Activated naive CD8-positive, alpha-beta T cell treated with anti-CD3 and anti-CD28 coated beads for 36 hours (primary cell): ENCODE data around the gene PRRT3. TPM values are rescaled to one million over a fixed set of nuclear protein-coding genes. Genes with fewer than 3 reads are reported as not detected.
"Not testable (repeated sequence)": the region's sequence is repeated elsewhere in the genome, so short reads cannot be mapped to it uniquely, and the experiment has no call there.

ENCODE experiments used
- DNase-seq: peaks from one replicate; pipeline ENCODE4 v3.0.0; 2021
- H3K27ac Mint-ChIP-seq: one replicate; pipeline ENCODE4 v1.8.0; 2022; ENCODE audit warnings: mild to moderate bottlenecking, moderate library complexity, mixed read lengths
- H3K27me3 Mint-ChIP-seq: one replicate; pipeline ENCODE4 v1.8.0; 2022; ENCODE audit warnings: mild to moderate bottlenecking, mixed read lengths
- H3K36me3 Mint-ChIP-seq: one replicate; pipeline ENCODE4 v1.8.0; 2021; ENCODE audit warnings: mild to moderate bottlenecking, mixed read lengths
- H3K4me1 Mint-ChIP-seq: one replicate; pipeline ENCODE4 v1.8.0; 2021; ENCODE audit warnings: mixed read lengths
- H3K4me3 Mint-ChIP-seq: one replicate; pipeline ENCODE4 v1.8.0; 2022; ENCODE audit warnings: mild to moderate bottlenecking, moderate library complexity, mixed read lengths
- H3K9me3 Mint-ChIP-seq: one replicate; pipeline ENCODE4 v1.8.0; 2022; ENCODE audit warnings: mixed read lengths
- total RNA-seq, 2 experiments: library from RNA; stranded (reverse); gene quantifications; one replicate each; pipeline ENCODE4 v1.2.3, GENCODE V29; 2021

The PRRT3 gene
- total RNA-seq, 2 experiments from 2014 or later = 8.0 to 8.6 TPM

DNA sequence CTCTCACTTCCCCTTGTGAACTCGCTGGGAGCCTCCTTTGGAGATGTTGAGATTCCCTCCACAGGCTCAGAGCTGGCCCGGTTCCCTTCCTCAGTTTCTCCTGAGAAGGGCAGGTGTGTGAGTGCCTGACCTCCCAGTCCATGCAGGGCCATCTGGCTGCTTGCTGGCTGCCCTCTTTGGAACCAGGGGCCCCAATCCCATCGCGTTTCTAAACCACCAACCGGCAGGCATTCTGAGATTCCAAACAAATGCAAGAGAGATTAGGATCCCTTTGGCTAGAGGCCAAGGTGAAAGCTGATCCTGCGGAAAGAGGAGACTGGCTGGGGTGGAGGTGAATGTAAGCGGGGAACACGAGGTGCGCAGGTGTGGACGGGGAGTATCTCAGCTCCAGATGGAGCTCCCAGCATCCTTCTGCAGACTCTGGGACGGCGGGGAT is 2.9 kb upstream of the PRRT3 start:
- no peaks in the 10 kb centered on the region for H3K27me3 Mint-ChIP-seq
- peaks cover 3% of the 10 kb centered on the region for H3K36me3 Mint-ChIP-seq
- H3K4me1 Mint-ChIP-seq = peaks cover 16% of the 10 kb centered on the region
- H3K4me3 Mint-ChIP-seq = no peak overlapping the region
- H3K9me3 Mint-ChIP-seq = no peaks in the 10 kb centered on the region
- no peak for DNase-seq
- H3K27ac Mint-ChIP-seq = no peak overlapping the region

DNA sequence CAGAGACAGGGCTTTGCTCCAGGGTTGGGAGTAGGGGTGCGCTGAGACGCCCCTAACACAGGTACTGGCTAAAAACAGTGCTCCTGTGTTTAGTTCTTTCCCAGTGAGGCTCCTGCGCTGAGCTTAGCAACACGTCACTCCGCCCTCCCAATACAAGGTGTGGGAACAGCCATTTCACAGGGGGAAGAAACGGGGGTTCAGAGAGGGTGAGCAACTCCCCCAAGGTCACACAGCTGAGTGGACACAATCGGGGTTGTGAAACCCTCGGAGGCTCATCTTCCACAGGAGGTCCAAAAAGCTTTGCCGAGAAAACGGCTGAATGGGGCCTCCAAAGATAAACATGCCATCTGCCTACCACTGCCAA is 628 bp downstream of the PRRT3 start:
- Mint-ChIP-seq H3K9me3 (no peaks in the 10 kb centered on the region), H3K27ac (peak overlapping the region; percentile 65), H3K36me3 (peaks cover 3% of the 10 kb centered on the region), H3K4me3 (peak overlapping the region; percentile 85), H3K27me3 (no peaks in the 10 kb centered on the region), H3K4me1 (peaks cover 11% of the 10 kb centered on the region)
- DNase-seq = no peak

DNA sequence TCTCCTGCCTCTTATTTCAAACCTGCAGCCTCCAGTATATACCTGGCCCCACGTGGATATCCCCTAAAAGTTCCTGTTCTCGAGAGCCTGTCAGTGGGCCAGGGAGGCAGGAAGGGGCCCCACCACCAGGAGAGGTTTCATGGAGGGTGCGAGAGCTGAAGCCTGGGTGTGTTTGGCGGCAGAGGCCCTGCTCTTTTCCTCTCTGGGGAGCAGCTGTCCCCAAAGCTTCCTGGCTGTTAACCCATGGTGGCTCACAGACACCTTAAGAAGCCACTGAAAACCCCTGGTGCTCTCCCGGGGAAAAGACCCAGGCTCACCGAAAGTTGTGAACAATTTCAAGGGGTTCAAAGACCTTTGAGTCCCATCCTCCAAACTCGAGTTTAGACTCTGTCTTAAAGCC is 1.1 kb downstream of the PRRT3 start:
- Mint-ChIP-seq H3K36me3 (peaks cover 4% of the 10 kb centered on the region), H3K27me3 (no peaks in the 10 kb centered on the region), H3K27ac (peak overlapping the region; percentile 65), H3K4me1 (peaks cover 11% of the 10 kb centered on the region), H3K4me3 (peak overlapping the region; percentile 85), H3K9me3 (no peaks in the 10 kb centered on the region)
- peak; percentile 22 for DNase-seq

GRCh38 chr3:9949626-9950025 is 2.6 kb downstream of the PRRT3 start:
- DNase-seq = no peak
- no peaks in the 10 kb centered on the region for H3K27me3 Mint-ChIP-seq
- peaks cover 7% of the 10 kb centered on the region for H3K36me3 Mint-ChIP-seq
- peaks cover 11% of the 10 kb centered on the region for H3K4me1 Mint-ChIP-seq
- no peak overlapping the region for H3K4me3 Mint-ChIP-seq
- H3K27ac Mint-ChIP-seq = no peak overlapping the region
- H3K9me3 Mint-ChIP-seq = no peaks in the 10 kb centered on the region

- no peak for DNase-seq
- Mint-ChIP-seq H3K27me3 (no peaks in the 10 kb centered on the region), H3K36me3 (peaks cover 10% of the 10 kb centered on the region), H3K27ac (no peak overlapping the region), H3K4me1 (peaks cover 11% of the 10 kb centered on the region), H3K9me3 (no peaks in the 10 kb centered on the region), H3K4me3 (no peak overlapping the region)
Observed at GRCh38 chr3:9949115-9949514, 3.1 kb downstream of the PRRT3 start.

DNA sequence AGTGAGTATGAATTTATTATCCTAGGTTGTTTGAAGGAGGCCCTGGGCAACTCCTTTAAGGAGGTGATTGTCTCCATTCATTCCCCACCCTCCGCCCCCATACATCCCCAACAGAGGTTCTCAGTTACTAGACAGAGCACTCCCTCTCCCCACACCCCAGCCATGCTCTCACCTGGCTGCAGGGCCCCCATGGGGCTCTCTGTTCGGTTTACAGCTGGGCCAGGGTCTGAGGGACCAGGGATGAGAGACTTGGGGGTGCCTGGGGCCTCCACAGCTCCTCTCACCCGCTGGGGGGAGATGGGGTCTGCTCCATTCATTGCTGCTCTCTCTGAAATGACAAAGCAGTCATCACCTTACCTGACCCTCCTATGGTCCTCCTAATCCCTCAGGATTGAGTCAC is 3.6 kb downstream of the PRRT3 start:
- Mint-ChIP-seq H3K27ac (no peak overlapping the region), H3K4me1 (peaks cover 11% of the 10 kb centered on the region), H3K36me3 (peaks cover 11% of the 10 kb centered on the region), H3K9me3 (no peaks in the 10 kb centered on the region), H3K4me3 (no peak overlapping the region), H3K27me3 (no peaks in the 10 kb centered on the region)
- DNase-seq = no peak

DNA sequence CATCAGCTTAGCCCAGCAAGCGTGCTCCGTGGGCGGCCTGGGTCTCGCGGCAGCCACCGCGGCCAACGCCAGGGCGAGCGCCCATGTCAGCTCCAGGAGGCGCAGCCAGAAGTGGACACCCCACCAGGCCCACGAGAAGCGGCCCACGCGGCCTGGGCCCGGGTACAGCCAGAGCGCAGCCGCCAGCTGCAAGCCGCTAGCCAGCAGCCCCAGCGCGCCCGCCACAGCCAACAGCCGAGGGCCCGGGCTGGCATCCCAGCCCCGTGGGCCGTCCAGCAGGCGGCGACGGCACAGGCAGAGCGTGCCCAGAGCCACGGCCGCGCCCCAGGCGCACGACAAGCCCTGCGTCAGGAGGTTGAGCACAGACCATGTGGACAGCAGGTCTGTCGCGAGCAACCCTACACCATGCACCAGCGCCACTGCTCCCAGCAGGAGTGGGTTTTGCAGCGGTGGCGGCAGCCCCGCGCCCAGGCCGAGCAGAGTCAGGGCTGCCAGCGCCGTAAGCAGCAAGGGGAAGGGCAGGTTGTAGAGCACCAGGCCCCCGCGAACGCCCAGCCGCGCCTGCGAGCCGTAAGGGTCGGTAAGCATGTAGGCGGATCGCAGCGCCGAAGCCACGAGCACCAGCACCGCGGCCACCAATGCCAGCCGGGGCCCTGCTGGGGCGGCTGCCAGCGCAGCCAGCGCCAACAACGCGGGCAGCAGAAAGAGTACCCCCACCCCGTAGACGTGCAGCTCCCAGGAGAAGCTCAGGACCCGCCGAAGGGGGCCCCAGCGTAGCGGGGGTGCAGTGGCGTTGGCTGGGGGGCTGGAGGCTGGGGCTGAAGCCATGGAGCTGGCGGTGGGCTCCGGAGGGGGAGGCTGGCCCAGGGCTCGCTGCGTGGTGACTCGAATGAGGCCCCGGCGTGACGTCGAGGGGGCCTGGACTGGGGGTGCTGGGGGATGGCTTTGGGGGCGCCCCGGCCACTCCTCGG is 4.9 kb downstream of the PRRT3 start:
- Mint-ChIP-seq H3K27ac (no peak overlapping the region), H3K4me3 (no peak overlapping the region)

DNA sequence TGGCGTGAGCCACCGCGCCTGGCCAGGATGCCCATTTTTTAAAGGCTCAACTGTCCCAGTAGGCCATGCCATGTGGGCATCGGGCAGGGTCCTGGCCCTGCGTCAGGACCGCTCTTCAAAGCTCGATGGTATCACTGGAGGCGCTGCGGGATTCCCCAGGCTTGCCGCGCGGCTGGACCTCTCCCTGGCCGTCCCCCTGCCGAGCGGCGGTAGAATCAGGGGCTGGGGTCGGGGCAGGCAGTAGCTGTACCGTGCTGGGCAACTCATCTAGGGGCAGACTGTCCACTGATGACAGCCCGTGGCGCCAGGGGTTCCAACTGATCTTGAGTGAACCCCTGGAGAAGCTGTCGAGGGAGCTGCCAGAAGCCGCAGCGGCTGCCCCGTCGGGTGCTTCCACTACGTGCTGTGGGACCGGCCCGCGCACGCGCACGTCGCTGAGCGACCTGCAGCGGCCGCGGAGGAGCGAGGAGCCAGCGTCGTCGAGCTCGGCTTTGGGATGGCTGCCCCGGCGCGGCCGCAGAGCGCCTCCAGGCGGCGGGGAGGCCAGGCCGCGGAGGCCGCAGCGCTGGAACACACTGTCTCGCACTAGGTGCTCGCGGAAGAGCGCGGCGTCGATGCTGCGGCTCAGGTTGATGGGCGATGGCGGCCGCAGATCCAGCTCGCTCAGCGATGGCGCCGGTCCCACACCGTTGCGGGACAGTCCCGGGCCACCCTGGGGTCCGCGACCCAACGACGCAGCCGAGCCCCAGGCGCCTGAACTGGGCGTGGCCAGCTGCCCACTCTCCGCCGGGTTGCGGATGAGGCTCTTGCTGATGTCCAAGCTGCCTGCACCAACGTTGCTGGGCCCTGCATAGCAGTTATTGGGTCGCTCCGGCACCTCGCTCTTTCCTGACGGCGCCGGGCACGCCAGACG is 5.8 kb downstream of the PRRT3 start:
- DNase-seq = peak; percentile 87
- Mint-ChIP-seq H3K27ac (peak overlapping the region; percentile 83), H3K27me3 (no peaks in the 10 kb centered on the region), H3K9me3 (no peaks in the 10 kb centered on the region), H3K36me3 (peaks cover 11% of the 10 kb centered on the region), H3K4me3 (peak overlapping the region; percentile 78), H3K4me1 (peaks cover 8% of the 10 kb centered on the region)

More for the DNA sequence above, 4.9 kb downstream of the PRRT3 start:
- Mint-ChIP-seq H3K9me3 (no peaks in the 10 kb centered on the region), H3K4me1 (peaks cover 11% of the 10 kb centered on the region), H3K36me3 (peaks cover 11% of the 10 kb centered on the region), H3K27me3 (no peaks in the 10 kb centered on the region)
- DNase-seq = no peak

DNA sequence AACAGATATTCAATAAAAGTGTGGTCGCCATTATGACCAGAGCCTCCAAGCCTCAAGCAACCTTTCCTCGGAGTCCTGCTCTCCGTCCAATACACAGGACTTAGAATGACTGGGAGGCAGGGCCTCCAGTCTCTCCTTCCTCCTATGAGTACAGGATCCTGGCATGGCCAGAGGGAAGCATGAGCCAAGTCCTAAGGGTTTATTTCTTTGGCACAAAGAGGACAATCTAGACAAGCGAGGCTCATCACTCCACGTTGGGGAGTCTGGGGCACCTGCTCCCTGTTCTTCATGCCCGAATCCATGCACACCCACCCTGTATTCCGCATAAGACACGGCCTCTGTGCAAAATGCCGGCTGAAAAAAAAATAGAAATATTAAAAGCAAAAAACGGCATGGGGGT is 6.8 kb downstream of the PRRT3 start:
- H3K27ac Mint-ChIP-seq = no peak overlapping the region
- H3K4me3 Mint-ChIP-seq = no peak overlapping the region
- no peaks in the 10 kb centered on the region for H3K4me1 Mint-ChIP-seq
- H3K36me3 Mint-ChIP-seq = peaks cover 10% of the 10 kb centered on the region
- H3K27me3 Mint-ChIP-seq = no peaks in the 10 kb centered on the region
- no peaks in the 10 kb centered on the region for H3K9me3 Mint-ChIP-seq
- no peak for DNase-seq

- no peak for DNase-seq
- H3K27me3 Mint-ChIP-seq = no peaks in the 10 kb centered on the region
- no peak overlapping the region for H3K4me3 Mint-ChIP-seq
- peaks cover 10% of the 10 kb centered on the region for H3K36me3 Mint-ChIP-seq
- no peaks in the 10 kb centered on the region for H3K4me1 Mint-ChIP-seq
- no peaks in the 10 kb centered on the region for H3K9me3 Mint-ChIP-seq
- H3K27ac Mint-ChIP-seq = no peak overlapping the region
Observed at GRCh38 chr3:9944271-9944670, 7.9 kb downstream of the PRRT3 start.

DNA sequence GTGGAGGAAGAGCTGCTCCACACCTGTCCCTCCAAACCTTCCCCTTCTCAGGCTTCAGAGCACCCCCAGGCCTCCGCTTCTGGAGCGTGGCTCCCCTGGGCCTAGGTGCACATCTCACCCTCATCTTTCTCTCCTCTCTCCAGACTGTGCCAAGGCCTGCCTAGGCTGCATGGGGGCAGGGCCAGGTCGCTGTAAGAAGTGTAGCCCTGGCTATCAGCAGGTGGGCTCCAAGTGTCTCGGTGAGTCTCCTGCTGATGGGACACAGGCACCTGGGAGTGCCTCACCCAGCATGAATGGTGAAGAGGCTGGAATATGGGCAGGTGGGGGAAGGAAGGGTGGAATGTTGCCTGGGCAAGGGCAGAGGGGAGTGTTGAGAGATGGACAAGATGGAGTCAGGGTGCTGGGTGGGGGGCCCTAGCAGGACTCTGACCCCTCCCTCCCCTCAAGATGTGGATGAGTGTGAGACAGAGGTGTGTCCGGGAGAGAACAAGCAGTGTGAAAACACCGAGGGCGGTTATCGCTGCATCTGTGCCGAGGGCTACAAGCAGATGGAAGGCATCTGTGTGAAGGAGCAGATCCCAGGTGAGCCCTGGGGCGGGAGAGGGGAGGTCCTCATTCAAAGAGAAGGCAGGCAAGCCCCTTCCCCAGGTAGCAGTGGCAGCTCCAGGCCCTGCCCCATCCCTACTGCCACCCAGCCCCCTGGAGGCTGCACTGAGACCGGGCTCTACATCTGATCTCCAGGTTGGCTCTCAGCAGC is 9.1 kb downstream of the PRRT3 start:
- DNase-seq = no peak
- no peaks in the 10 kb centered on the region for H3K4me1 Mint-ChIP-seq
- no peak overlapping the region for H3K27ac Mint-ChIP-seq
- H3K36me3 Mint-ChIP-seq = peaks cover 10% of the 10 kb centered on the region
- no peaks in the 10 kb centered on the region for H3K9me3 Mint-ChIP-seq
- no peak overlapping the region for H3K4me3 Mint-ChIP-seq
- H3K27me3 Mint-ChIP-seq = no peaks in the 10 kb centered on the region

GRCh38 chr3:9942164-9942563 is 10.0 kb downstream of the PRRT3 start:
- no peaks in the 10 kb centered on the region for H3K4me1 Mint-ChIP-seq
- H3K36me3 Mint-ChIP-seq = peaks cover 10% of the 10 kb centered on the region
- no peaks in the 10 kb centered on the region for H3K27me3 Mint-ChIP-seq
- H3K27ac Mint-ChIP-seq = peak overlapping the region; percentile 29
- H3K9me3 Mint-ChIP-seq = no peaks in the 10 kb centered on the region
- no peak for DNase-seq
- no peak overlapping the region for H3K4me3 Mint-ChIP-seq

- Mint-ChIP-seq H3K4me3 (no peak overlapping the region), H3K9me3 (no peaks in the 10 kb centered on the region), H3K27ac (no peak overlapping the region), H3K27me3 (no peaks in the 10 kb centered on the region), H3K36me3 (peaks cover 13% of the 10 kb centered on the region), H3K4me1 (peaks cover 5% of the 10 kb centered on the region)
- DNase-seq = no peak
Observed at GRCh38 chr3:9940746-9941145, 11.5 kb downstream of the PRRT3 start.

DNA sequence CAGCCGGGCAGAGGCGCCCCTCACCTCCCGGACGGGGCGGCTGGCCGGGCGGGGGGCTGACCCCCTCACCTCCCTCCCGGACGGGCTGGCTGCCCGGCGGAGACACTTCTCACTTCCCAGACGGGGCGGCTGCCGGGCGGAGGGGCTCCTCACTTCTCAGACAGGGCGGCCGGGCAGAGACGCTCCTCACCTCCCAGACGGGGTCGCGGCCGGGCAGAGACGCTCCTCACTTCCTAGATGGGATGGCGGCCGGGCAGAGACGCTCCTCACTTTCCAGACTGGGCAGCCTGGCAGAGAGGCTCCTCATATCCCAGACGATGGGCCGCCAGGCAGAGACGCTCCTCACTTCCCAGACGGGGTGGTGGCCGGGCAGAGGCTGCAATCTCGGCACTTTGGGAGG is 12.3 kb downstream of the PRRT3 start:
- Mint-ChIP-seq H3K4me1 (peaks cover 13% of the 10 kb centered on the region), H3K36me3 (peaks cover 10% of the 10 kb centered on the region)
- H3K4me3 Mint-ChIP-seq, H3K9me3 Mint-ChIP-seq, DNase-seq, H3K27me3 Mint-ChIP-seq, H3K27ac Mint-ChIP-seq: not testable (repeated sequence)

GRCh38 chr3:9938966-9939365 is 13.2 kb downstream of the PRRT3 start:
- Mint-ChIP-seq H3K36me3 (peaks cover 7% of the 10 kb centered on the region), H3K27me3 (no peaks in the 10 kb centered on the region), H3K4me1 (peaks cover 21% of the 10 kb centered on the region), H3K27ac (no peak overlapping the region), H3K4me3 (no peak overlapping the region), H3K9me3 (no peaks in the 10 kb centered on the region)
- no peak for DNase-seq
